ENCODE results near the gene HBG2. TPM values are rescaled to one million over a fixed set of nuclear protein-coding genes. Genes with fewer than 3 reads are reported as not detected.

The HBG2 gene
- total and polyA plus RNA-seq, 2 experiments from 2014 or later, result not detected

- no peak for DNase-seq (ENCODE audit: low spot score)
- no peak overlapping the region for H3K27ac ChIP-seq (ENCODE audit: low read depth)
- H3K27me3 ChIP-seq (ENCODE audit: insufficient read depth), result no peaks in the 10 kb centered on the region
- no peak overlapping the region for H3K4me3 Mint-ChIP-seq
- H3K36me3 Mint-ChIP-seq (ENCODE audit: low read depth), result no peaks in the 10 kb centered on the region
- no peaks in the 10 kb centered on the region for H3K36me3 ChIP-seq (ENCODE audit: insufficient read depth)
- no peaks in the 10 kb centered on the region; the same call in 1 of the 2 replicates for H4K20me1 ChIP-seq (replicated peaks; ENCODE audit: insufficient read depth)
- no peak for TF ChIP-seq CREB1 (CRISPR knock-in tag; IDR thresholded peaks at IDR 0.05; ENCODE audit: low read depth)
- no peak for TF ChIP-seq REST (IDR thresholded peaks at IDR 0.05; ENCODE audit: unreplicated experiment)
- no peak for TF ChIP-seq EZH2 (IDR thresholded peaks at IDR 0.05; ENCODE audit: low read depth, unreplicated experiment)
- no peak for TF ChIP-seq ETS1 (IDR thresholded peaks at IDR 0.05)
- TF ChIP-seq ZNF331 (CRISPR knock-in tag; IDR thresholded peaks at IDR 0.05; ENCODE audit: low read depth), result no peak
- TF ChIP-seq STAT1 (IDR thresholded peaks at IDR 0.05; ENCODE audit: unreplicated experiment), result no peak
- no peak for TF ChIP-seq POLR2AphosphoS5 (IDR thresholded peaks at IDR 0.05; ENCODE audit: low read depth)
- no peak for TF ChIP-seq NANOG (IDR thresholded peaks at IDR 0.05; ENCODE audit: borderline replicate concordance)
- no peak for TF ChIP-seq ZNF462 (CRISPR knock-in tag; IDR thresholded peaks at IDR 0.05)
- TF ChIP-seq CTCF (conservative IDR thresholded peaks at IDR 0.05; ENCODE audit: low read depth in 2 of 2), result no peak
- TF ChIP-seq JUNB (IDR thresholded peaks at IDR 0.05; ENCODE audit: unreplicated experiment), result no peak
- TF ChIP-seq ZNF114 (CRISPR knock-in tag; IDR thresholded peaks at IDR 0.05), result no peak
- TF ChIP-seq EZH2phosphoT487 (IDR thresholded peaks at IDR 0.05; ENCODE audit: unreplicated experiment), result no peak
- H3F3A ChIP-seq (replicated peaks; ENCODE audit: low read depth), result no peaks in the 10 kb centered on the region
- no peaks in the 10 kb centered on the region for H3K79me2 ChIP-seq (replicated peaks; ENCODE audit: insufficient read depth)
- no peaks in the 10 kb centered on the region for H3K4me1 Mint-ChIP-seq
- ATAC-seq, result no peak
- H3K9me3 Mint-ChIP-seq, result no peaks in the 10 kb centered on the region
- H3K4me3 ChIP-seq, result no peak overlapping the region
- no peaks in the 10 kb centered on the region for H3K9me2 ChIP-seq (ENCODE audit: insufficient read depth)
- H2AFZ ChIP-seq, result no peak overlapping the region
- no peak overlapping the region for H3K4me2 ChIP-seq
- no peak overlapping the region for H3K27ac Mint-ChIP-seq
- H3K27me3 Mint-ChIP-seq (ENCODE audit: insufficient read depth, low read depth, poor library complexity), result no peaks in the 10 kb centered on the region
- H3K4me1 ChIP-seq (ENCODE audit: insufficient read depth), result no peaks in the 10 kb centered on the region
Observed at GRCh38 chr11:5303626-5304025, 49.0 kb upstream of the HBG2 start.

All from GM23338 (cell line).